ENCODE measurements around the gene LAIR1. TPM values are rescaled to one million over a fixed set of nuclear protein-coding genes. Genes with fewer than 3 reads are reported as not detected.
A peak's percentile ranks its signal among the peaks of the same experiment; 100 is the strongest.

The LAIR1 gene
- total RNA-seq, 1 experiment from 2014 or later: not detected

DNA sequence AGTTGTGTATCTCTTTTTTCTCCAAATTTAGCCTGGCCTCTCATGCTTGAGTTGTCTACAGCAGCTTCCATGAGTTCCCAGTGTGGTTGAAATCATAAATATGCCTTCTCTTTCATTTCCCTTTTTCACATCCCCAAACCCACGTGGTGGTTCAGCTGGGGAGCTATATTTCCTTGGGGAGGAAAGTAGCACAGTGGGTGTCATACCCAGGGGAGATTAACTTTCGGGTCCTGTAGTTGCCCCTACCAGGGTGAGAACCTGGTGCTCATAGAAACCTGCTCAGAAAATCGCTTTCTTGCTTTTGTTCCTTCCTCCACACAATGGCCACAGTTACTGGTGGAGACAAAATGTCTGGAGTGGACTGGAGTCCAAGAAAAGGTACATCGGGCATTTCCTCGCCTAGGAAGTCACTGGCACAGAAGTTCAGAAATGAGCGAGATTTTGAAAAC, 18.8 kb downstream of the LAIR1 start:
- no peak for DNase-seq (ENCODE audit: low read depth in 1 of 2, low spot score in 2 of 2)
- Histone ChIP-seq H3K27ac (no peak overlapping the region), H3K27me3 (replicated peaks) (peaks cover 4% of the 10 kb centered on the region), H3K4me3 (no peak overlapping the region), H3K4me1 (replicated peaks) (no peaks in the 10 kb centered on the region), H3K9me3 (replicated peaks) (no peaks in the 10 kb centered on the region), H3K36me3 (no peaks in the 10 kb centered on the region)

GRCh38 chr19:54343868-54344267, 20.9 kb downstream of the LAIR1 start:
- Histone ChIP-seq H3K4me1 (replicated peaks) (no peaks in the 10 kb centered on the region), H3K36me3 (no peaks in the 10 kb centered on the region), H3K27me3 (replicated peaks) (peaks cover 10% of the 10 kb centered on the region), H3K9me3 (replicated peaks) (no peaks in the 10 kb centered on the region), H3K4me3 (no peak overlapping the region), H3K27ac (no peak overlapping the region)
- DNase-seq (ENCODE audit: low read depth in 1 of 2, low spot score in 2 of 2): no peak

GRCh38 chr19:54341295-54341694, 23.4 kb downstream of the LAIR1 start:
- Histone ChIP-seq H3K36me3 (no peaks in the 10 kb centered on the region), H3K4me3 (no peak overlapping the region), H3K27me3 (replicated peaks) (peaks cover 6% of the 10 kb centered on the region; the same call in 1 of the 2 replicates), H3K4me1 (replicated peaks) (no peaks in the 10 kb centered on the region), H3K27ac (no peak overlapping the region), H3K9me3 (replicated peaks) (no peaks in the 10 kb centered on the region)
- DNase-seq (ENCODE audit: low read depth in 1 of 2, low spot score in 2 of 2): no peak

- H3K4me1 ChIP-seq (replicated peaks): no peaks in the 10 kb centered on the region
- no peaks in the 10 kb centered on the region for H3K36me3 ChIP-seq
- no peak for DNase-seq (ENCODE audit: low read depth in 1 of 2, low spot score in 2 of 2)
- H3K27ac ChIP-seq: no peak overlapping the region
- H3K4me3 ChIP-seq: no peak overlapping the region
- peaks cover 6% of the 10 kb centered on the region; the same call in 1 of the 2 replicates for H3K27me3 ChIP-seq (replicated peaks)
- no peaks in the 10 kb centered on the region for H3K9me3 ChIP-seq (replicated peaks)
Measured at GRCh38 chr19:54339646-54340358, 24.9 kb downstream of the LAIR1 start.

DNA sequence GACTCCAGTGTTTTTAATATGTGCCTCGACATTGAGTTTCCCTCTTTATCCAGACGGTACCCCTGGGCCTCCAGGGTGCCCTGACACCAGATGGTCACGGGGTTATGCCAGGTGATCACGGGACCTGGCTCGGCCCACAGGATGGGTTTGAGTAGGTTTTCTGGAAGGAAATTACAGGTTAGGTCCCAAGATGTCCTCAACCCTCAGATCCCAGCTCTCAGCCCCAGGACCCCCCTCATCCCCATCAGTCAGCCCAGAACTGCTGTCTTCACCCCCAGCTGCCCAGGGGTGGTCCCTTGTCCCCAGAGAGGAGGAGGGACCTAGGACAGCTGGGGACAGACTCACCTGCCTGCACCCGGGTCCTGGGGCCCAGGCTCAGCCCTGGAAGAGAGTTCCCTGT, 26.2 kb downstream of the LAIR1 start:
- Histone ChIP-seq H3K36me3 (no peaks in the 10 kb centered on the region), H3K27ac (no peak overlapping the region), H3K9me3 (replicated peaks) (no peaks in the 10 kb centered on the region), H3K4me3 (no peak overlapping the region), H3K27me3 (replicated peaks) (peaks cover 6% of the 10 kb centered on the region; the same call in 1 of the 2 replicates), H3K4me1 (replicated peaks) (no peaks in the 10 kb centered on the region)
- DNase-seq (ENCODE audit: low read depth in 1 of 2, low spot score in 2 of 2): no peak

- H3K9me3 ChIP-seq (replicated peaks): no peaks in the 10 kb centered on the region
- no peak for DNase-seq (ENCODE audit: low read depth in 1 of 2, low spot score in 2 of 2)
- H3K4me3 ChIP-seq: no peak overlapping the region
- no peaks in the 10 kb centered on the region for H3K36me3 ChIP-seq
- H3K4me1 ChIP-seq (replicated peaks): no peaks in the 10 kb centered on the region
- peaks cover 6% of the 10 kb centered on the region; the same call in 1 of the 2 replicates for H3K27me3 ChIP-seq (replicated peaks)
- H3K27ac ChIP-seq: no peak overlapping the region
Measured at GRCh38 chr19:54337858-54338230, 26.9 kb downstream of the LAIR1 start.

GRCh38 chr19:54336893-54337857, 27.6 kb downstream of the LAIR1 start:
- H3K4me1 ChIP-seq (replicated peaks): no peaks in the 10 kb centered on the region
- DNase-seq (ENCODE audit: low read depth in 1 of 2, low spot score in 2 of 2): peak in 1 of 2 experiments; percentile 30
- H3K27me3 ChIP-seq (replicated peaks): peaks cover 6% of the 10 kb centered on the region; the same call in 1 of the 2 replicates

DNA sequence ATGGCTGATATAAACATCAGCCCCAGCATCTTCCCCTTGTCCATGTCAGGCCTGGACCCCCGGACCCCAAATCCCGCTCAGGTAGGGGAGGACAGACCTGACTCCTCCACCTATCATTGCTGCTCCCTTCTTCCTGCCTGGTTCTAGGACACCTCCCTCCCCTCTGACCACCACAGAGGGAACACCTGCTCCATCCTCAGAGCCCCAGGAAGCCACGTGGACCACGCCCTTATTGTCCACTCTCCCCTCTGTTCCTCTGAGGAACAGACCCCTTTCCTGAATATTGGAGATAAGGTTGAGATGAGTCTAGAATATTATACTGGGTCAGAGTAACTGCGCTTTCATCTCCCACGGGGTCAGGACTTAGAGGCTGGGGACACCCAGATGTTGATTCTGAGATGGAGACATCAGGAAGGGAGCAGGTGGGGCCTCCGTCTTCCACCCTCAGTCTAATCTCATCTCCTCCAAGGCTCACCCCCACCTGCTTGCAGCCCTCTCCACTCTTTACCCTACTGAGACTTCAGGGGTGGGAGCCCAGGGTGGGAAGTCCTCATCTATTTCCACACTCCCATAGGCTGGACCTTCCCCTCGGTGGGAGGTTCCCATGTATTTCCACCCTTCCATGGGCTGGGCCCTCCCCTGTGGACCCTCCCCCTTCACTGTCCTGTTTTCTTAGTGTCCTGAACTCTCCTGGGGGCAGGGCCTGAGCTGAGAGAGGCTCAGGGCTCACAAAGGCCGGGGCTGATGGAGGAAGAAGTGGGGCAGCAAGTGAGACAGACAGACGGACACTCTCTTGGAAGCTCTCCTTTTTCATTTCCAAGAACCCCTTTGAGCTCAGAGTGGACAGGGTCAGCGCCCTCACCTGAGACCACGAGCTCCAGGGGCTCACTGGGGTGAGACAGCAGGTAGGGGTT, 28.5 kb downstream of the LAIR1 start:
- no peak overlapping the region for H3K27ac ChIP-seq
- DNase-seq (ENCODE audit: low read depth in 1 of 2, low spot score in 2 of 2): no peak
- H3K9me3 ChIP-seq (replicated peaks): no peaks in the 10 kb centered on the region
- no peaks in the 10 kb centered on the region for H3K4me1 ChIP-seq (replicated peaks)
- H3K4me3 ChIP-seq: no peak overlapping the region
- H3K36me3 ChIP-seq: no peaks in the 10 kb centered on the region
- H3K27me3 ChIP-seq (replicated peaks): peaks cover 6% of the 10 kb centered on the region; the same call in 1 of the 2 replicates

More at GRCh38 chr19:54336893-54337857, 27.6 kb downstream of the LAIR1 start:
- Histone ChIP-seq H3K9me3 (replicated peaks) (no peaks in the 10 kb centered on the region), H3K36me3 (no peaks in the 10 kb centered on the region), H3K4me3 (no peak overlapping the region), H3K27ac (no peak overlapping the region)

DNA sequence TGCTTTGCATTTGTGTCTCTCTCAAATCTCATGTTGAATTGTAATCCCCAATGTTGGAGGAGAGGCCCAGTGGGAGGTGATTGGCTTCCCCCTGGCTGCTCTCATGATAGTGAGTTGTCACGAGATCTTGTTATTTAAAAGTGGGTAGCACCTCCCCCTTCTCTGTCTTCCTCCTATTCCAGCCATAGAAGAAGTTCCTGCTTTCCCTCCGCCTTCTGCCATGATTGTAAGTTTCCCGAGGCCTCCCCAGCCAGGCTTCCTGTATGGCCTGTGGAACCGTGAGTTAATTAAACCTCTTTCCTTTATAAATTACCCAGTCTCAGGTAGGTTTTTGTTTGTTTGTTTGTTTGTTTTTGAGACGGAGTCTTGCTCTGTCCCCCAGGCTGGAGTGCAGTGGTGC, 29.6 kb downstream of the LAIR1 start:
- Histone ChIP-seq H3K27me3 (replicated peaks) (peaks cover 3% of the 10 kb centered on the region; the same call in 1 of the 2 replicates), H3K36me3 (no peaks in the 10 kb centered on the region), H3K4me1 (replicated peaks) (no peaks in the 10 kb centered on the region), H3K27ac (no peak overlapping the region), H3K4me3 (no peak overlapping the region), H3K9me3 (replicated peaks) (no peaks in the 10 kb centered on the region)
- DNase-seq (ENCODE audit: low read depth in 1 of 2, low spot score in 2 of 2): no peak

DNA sequence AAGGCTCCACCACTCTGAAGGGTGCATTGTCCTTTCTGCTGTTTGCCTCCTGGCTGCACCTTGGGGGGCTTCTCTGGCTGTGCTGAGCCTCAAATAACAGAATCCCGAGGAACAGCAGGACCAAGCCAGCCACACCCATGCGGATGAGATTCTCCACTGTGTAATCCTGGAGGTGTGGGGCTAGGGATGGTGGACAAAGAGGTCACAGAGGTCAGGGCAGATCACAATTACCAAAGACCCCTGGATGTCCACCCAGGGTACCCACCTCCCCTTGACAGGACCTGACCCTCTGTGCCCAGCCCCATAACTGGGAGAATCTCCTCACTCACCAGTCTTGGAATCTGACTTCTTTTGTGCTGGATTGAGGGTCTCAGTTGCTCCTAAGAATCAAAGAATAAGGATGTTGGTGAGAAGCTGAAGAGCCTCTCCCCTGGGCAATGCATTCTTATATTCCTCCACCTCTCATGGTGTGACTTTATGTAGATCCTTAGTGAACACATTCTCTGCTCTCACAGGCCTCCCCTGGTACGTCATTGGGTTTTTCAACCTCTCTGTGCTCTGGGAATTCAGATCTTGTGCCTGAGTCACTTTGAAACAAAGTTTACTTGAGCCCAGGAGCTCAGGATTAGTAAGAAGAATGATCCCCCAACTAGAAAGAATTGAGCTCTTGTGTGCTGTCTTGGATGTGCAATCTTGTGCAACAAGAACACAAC, 31.0 kb downstream of the LAIR1 start:
- no peaks in the 10 kb centered on the region for H3K9me3 ChIP-seq (replicated peaks)
- no peak overlapping the region for H3K4me3 ChIP-seq
- H3K27me3 ChIP-seq (replicated peaks): no peaks in the 10 kb centered on the region; the same call in 1 of the 2 replicates
- DNase-seq (ENCODE audit: low read depth in 1 of 2, low spot score in 2 of 2): peak in 1 of 2 experiments; percentile 14
- no peaks in the 10 kb centered on the region for H3K36me3 ChIP-seq
- H3K4me1 ChIP-seq (replicated peaks): no peaks in the 10 kb centered on the region
- no peak overlapping the region for H3K27ac ChIP-seq

GRCh38 chr19:54332149-54332548, 32.6 kb downstream of the LAIR1 start:
- H3K4me3 ChIP-seq: no peak overlapping the region
- H3K27ac ChIP-seq: no peak overlapping the region
- no peaks in the 10 kb centered on the region for H3K9me3 ChIP-seq (replicated peaks)
- no peaks in the 10 kb centered on the region for H3K36me3 ChIP-seq
- DNase-seq (ENCODE audit: low read depth in 1 of 2, low spot score in 2 of 2): no peak
- no peaks in the 10 kb centered on the region; the same call in 1 of the 2 replicates for H3K27me3 ChIP-seq (replicated peaks)
- no peaks in the 10 kb centered on the region for H3K4me1 ChIP-seq (replicated peaks)

GRCh38 chr19:54331626-54332025, 33.1 kb downstream of the LAIR1 start:
- Histone ChIP-seq H3K4me3 (no peak overlapping the region), H3K36me3 (no peaks in the 10 kb centered on the region), H3K27ac (no peak overlapping the region), H3K9me3 (replicated peaks) (no peaks in the 10 kb centered on the region), H3K4me1 (replicated peaks) (no peaks in the 10 kb centered on the region), H3K27me3 (replicated peaks) (no peaks in the 10 kb centered on the region; the same call in 1 of the 2 replicates)
- DNase-seq (ENCODE audit: low read depth in 1 of 2, low spot score in 2 of 2): no peak

All from SJSA1 (cell line).